Measurements from ENCODE around the gene GPR35. TPM values are rescaled to one million over a fixed set of nuclear protein-coding genes. Genes with fewer than 3 reads are reported as not detected.

The GPR35 gene
- total and polyA plus RNA-seq, 11 donors = 0.48 to 2.7 (median 0.93) TPM; not detected in 1

DNA sequence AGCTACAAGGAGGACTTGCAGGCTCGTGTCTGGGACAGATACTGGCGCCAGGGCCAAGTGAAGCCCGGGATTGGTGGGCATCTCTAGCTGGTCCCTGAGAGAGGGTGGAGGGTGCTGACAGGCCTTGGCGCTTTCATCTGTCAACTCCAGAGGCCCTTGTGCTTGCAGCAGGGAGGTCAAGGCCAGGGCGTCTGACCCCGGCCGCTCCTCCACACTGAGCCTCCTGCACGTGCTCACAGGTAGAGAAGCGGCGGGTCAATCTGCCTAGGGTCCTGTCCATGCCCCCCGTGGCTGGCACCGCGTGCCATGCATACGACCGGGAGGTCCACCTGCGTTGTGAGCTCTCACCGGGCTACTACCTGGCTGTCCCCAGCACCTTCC lies 29.2 kb upstream of the GPR35 start:
- Histone ChIP-seq H3K4me3 (no peak overlapping the region), H3K27me3 (no peaks in the 10 kb centered on the region), H3K36me3 (peaks cover 0 to 66% (median 41%) of the 10 kb centered on the region in 9 donors), H3K27ac (peak overlapping the region in 10 of 12 donors; percentile 29 to 84 (median 76)), H3K4me1 (peaks cover 0 to 50% (median 28%) of the 10 kb centered on the region in 12 donors), H3K9me3 (no peaks in the 10 kb centered on the region)
- peak in 3 of 4 donors; percentile 6 to 13 (median 10) for ATAC-seq
- intact Hi-C loops (cut with DNase I) = loop anchor here in 1 of 10 donors (10.0 kb wide), 1 partner anchor 109 kb away; no protein-coding TSS in a partner anchor
- TF ChIP-seq, protein P1, sequence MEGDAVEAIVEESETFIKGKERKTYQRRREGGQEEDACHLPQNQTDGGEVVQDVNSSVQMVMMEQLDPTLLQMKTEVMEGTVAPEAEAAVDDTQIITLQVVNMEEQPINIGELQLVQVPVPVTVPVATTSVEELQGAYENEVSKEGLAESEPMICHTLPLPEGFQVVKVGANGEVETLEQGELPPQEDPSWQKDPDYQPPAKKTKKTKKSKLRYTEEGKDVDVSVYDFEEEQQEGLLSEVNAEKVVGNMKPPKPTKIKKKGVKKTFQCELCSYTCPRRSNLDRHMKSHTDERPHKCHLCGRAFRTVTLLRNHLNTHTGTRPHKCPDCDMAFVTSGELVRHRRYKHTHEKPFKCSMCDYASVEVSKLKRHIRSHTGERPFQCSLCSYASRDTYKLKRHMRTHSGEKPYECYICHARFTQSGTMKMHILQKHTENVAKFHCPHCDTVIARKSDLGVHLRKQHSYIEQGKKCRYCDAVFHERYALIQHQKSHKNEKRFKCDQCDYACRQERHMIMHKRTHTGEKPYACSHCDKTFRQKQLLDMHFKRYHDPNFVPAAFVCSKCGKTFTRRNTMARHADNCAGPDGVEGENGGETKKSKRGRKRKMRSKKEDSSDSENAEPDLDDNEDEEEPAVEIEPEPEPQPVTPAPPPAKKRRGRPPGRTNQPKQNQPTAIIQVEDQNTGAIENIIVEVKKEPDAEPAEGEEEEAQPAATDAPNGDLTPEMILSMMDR (IDR thresholded peaks at IDR 0.05) = no peak
- TF ChIP-seq POLR2A (IDR thresholded peaks at IDR 0.05) = no peak
- peak in 4 of 5 donors; percentile 30 to 75 (median 54) for DNase-seq
- 57 to 67% (median 59%) methylated on average over 5 to 17 of the region's 17 CpGs for WGBS, 4 donors

DNA sequence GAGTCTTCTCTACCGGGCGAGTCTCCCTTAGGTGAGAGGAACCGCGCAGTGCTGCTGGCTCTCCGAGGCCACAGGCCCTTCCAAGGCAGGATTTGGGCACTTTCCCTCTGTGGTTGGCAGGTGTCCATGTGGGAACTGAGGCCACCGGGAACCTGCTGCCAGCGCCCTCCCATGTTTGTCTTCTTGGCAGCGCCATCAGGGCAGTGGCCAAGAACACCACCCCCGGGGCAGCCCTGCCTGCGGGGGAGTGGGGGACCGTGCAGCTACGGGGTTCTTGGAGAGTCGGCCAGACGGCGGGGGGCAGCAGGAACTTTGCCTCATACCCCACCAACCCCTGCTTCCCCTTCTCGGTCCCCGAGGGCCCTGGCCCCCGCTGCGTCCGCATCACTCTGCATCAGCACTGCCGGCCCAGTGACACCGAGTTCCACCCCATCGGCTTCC lies 28.8 kb upstream of the GPR35 start:
- no peaks in the 10 kb centered on the region for H3K9me3 ChIP-seq
- H3K4me3 ChIP-seq = peak overlapping the region in 2 of 12 donors; percentile 7 to 25
- peaks cover 0 to 50% (median 28%) of the 10 kb centered on the region in 12 donors for H3K4me1 ChIP-seq
- ATAC-seq (peak; percentile 49 to 73 (median 68)), DNase-seq (peak; percentile 79 to 88 (median 84))
- peaks cover 0 to 61% (median 36%) of the 10 kb centered on the region in 9 donors for H3K36me3 ChIP-seq
- H3K27me3 ChIP-seq = no peaks in the 10 kb centered on the region
- WGBS, 4 donors = 20 to 66% (median 57%) methylated on average over 10 to 23 of the region's 23 CpGs
- H3K27ac ChIP-seq = peak overlapping the region in 11 of 12 donors; percentile 17 to 84 (median 75)
- TF ChIP-seq POLR2A (IDR thresholded peaks at IDR 0.05) = no peak
- TF ChIP-seq, protein P1 (IDR thresholded peaks at IDR 0.05) = no peak
- intact Hi-C loops (cut with DNase I) = loop anchor here in 1 of 10 donors (10.0 kb wide), 1 partner anchor 108 kb away; no protein-coding TSS in a partner anchor

DNA sequence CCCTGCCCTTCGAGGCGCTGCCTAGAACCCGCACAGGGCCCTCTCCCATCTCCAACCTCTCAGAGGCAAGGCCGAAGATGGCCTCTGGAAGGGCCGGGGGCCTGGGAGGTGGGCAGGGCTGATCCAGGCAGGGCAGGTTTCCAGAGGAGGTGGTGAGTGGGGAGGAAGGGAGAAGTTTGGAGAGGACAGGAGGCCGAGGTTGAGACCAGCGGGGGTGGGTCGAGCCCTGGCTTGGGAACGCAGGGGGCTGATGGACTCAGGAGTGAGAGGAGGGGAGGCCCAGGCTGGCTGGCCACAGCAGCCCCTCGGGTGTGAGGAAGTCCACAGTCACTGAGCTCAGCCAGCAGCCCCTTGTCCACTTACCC lies 28.2 kb upstream of the GPR35 start:
- Histone ChIP-seq H3K36me3 (peaks cover 0 to 57% (median 32%) of the 10 kb centered on the region in 9 donors), H3K27ac (peak overlapping the region in 3 of 12 donors; percentile 17 to 78 (median 75)), H3K9me3 (no peaks in the 10 kb centered on the region), H3K4me1 (peaks cover 0 to 44% (median 28%) of the 10 kb centered on the region in 12 donors), H3K4me3 (peak overlapping the region in 2 of 12 donors; percentile 7 to 25), H3K27me3 (no peaks in the 10 kb centered on the region)
- DNase-seq = peak in 2 of 5 donors; percentile 17 to 58
- no peak for ATAC-seq
- WGBS, 4 donors = 75 to 90% (median 81%) methylated on average over 8 to 10 of the region's 10 CpGs
- intact Hi-C loops (cut with DNase I) = loop anchor here in 1 of 10 donors (10.0 kb wide), 1 partner anchor 108 kb away; no protein-coding TSS in a partner anchor
- no peak for TF ChIP-seq POLR2A (IDR thresholded peaks at IDR 0.05)
- TF ChIP-seq, protein P1 (IDR thresholded peaks at IDR 0.05) = no peak

DNA sequence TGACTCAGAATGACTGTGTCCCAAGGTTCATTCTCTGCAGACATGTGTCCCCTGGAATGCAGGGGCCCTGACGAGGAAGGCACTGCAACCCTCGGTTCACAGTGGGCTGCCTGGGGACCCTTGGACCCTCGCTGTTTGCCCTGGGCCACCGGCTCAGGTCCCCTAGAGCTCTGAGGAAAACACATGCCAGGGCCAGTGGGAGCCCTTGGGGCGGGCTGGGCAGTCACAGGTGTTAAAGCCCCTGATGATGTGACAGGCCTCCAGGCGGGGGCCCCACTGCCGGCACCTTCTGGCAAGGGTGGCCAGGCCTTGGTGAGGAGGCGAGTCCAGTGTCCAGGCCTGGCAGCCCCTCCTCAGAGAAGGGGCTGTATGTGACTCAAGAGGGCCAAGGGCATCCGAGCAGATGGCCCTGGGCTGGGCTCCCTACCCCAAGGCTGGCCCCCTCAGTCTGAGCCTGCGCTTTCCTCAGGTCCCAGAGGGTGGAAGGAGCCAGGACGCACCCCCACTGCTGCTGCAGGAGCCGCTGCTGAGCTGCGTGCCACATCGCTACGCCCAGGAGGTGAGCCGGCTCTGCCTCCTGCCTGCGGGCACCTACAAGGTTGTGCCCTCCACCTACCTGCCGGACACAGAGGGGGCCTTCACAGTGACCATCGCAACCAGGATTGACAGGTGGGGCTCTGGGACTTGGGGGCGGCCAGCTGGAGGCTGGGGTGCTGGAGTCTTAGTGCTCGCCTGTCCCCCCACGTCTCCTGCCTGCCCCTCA lies 27.7 kb upstream of the GPR35 start:
- peak overlapping the region in 1 of 12 donors; percentile 75 for H3K27ac ChIP-seq
- DNase-seq = peak in 1 of 5 donors; percentile 15
- no peaks in the 10 kb centered on the region for H3K9me3 ChIP-seq
- peaks cover 0 to 54% (median 26%) of the 10 kb centered on the region in 9 donors for H3K36me3 ChIP-seq
- 88 to 93% (median 89%) methylated on average over 9 to 22 of the region's 22 CpGs for WGBS, 4 donors
- TF ChIP-seq, protein P1 (IDR thresholded peaks at IDR 0.05) = no peak
- TF ChIP-seq POLR2A (IDR thresholded peaks at IDR 0.05) = no peak
- ATAC-seq = no peak
- intact Hi-C loops (cut with DNase I) = loop anchor here in 1 of 10 donors (10.0 kb wide), 1 partner anchor 107 kb away; no protein-coding TSS in a partner anchor
- H3K4me3 ChIP-seq = no peak overlapping the region
- no peaks in the 10 kb centered on the region for H3K27me3 ChIP-seq
- peaks cover 0 to 44% (median 28%) of the 10 kb centered on the region in 12 donors for H3K4me1 ChIP-seq

Measured in heart left ventricle (tissue), 16 donors.